ENCODE results near the gene NAV2.

The NAV2 gene

DNA sequence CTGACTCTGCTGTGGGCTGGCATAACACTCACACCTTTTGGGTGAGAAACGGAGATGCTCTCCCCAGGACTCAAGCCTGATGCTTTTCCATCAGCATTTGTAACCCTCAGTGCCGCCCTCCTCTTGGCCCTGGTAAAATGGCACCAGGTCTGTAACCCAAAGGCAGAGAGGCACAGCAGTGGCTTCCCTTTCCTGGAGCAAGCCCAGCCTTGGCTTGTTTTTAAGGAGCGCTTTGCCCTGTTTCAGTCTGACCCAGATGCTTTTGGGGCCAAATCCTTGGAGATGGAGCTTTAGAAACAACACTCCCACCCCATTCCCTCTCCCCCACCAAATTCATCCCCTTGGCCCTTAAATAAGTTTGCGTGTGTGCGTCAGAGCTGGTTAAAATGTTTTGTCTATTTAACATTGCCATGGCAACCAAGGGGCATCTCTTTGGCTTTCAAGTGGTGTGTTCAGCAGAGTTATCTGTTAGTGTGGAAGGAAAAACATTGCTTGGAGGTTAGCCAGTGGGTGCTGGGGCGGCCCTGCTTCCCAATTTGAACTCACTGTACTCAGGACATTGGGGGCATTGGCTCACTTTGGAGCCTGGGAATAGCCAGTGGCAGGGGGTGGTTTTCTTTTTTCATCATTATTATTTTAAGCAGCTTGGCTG, 134.1 kb downstream of the NAV2 start:
- TF ChIP-seq, protein P1, sequence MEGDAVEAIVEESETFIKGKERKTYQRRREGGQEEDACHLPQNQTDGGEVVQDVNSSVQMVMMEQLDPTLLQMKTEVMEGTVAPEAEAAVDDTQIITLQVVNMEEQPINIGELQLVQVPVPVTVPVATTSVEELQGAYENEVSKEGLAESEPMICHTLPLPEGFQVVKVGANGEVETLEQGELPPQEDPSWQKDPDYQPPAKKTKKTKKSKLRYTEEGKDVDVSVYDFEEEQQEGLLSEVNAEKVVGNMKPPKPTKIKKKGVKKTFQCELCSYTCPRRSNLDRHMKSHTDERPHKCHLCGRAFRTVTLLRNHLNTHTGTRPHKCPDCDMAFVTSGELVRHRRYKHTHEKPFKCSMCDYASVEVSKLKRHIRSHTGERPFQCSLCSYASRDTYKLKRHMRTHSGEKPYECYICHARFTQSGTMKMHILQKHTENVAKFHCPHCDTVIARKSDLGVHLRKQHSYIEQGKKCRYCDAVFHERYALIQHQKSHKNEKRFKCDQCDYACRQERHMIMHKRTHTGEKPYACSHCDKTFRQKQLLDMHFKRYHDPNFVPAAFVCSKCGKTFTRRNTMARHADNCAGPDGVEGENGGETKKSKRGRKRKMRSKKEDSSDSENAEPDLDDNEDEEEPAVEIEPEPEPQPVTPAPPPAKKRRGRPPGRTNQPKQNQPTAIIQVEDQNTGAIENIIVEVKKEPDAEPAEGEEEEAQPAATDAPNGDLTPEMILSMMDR (IDR thresholded peaks at IDR 0.05; ENCODE audit: insufficient read depth, low read depth, low read length, missing control alignments) = no peak
- no peak for DNase-seq (ENCODE audit: low read depth)

DNA sequence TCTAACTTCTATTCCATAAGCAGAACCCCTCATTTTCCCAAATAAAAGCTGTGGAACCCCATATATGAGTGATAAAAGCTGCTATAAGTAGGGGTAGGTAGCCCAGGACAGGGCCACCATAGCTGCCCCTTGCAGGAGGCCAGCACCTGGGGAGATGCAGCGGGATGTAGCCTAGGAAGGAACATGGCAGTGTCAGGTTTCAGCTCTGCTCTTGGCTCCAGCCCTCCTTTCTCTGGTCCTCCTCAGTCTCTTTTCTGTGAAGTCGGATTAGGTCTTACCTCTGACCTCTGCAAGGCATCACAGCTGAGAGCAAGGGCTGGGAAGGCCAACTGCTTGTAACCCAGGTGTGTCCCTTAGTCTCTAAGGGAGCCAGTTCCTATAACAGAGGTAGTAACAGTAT, 135.6 kb downstream of the NAV2 start:
- TF ChIP-seq, protein P1 (IDR thresholded peaks at IDR 0.05; ENCODE audit: insufficient read depth, low read depth, low read length, missing control alignments) = no peak
- no peak for DNase-seq (ENCODE audit: low read depth)
- H3K4me3 ChIP-seq (ENCODE audit: low read length) = no peak overlapping the region

More for the DNA sequence above, 134.1 kb downstream of the NAV2 start:
- no peak overlapping the region for H3K4me3 ChIP-seq (ENCODE audit: low read length)

DNA sequence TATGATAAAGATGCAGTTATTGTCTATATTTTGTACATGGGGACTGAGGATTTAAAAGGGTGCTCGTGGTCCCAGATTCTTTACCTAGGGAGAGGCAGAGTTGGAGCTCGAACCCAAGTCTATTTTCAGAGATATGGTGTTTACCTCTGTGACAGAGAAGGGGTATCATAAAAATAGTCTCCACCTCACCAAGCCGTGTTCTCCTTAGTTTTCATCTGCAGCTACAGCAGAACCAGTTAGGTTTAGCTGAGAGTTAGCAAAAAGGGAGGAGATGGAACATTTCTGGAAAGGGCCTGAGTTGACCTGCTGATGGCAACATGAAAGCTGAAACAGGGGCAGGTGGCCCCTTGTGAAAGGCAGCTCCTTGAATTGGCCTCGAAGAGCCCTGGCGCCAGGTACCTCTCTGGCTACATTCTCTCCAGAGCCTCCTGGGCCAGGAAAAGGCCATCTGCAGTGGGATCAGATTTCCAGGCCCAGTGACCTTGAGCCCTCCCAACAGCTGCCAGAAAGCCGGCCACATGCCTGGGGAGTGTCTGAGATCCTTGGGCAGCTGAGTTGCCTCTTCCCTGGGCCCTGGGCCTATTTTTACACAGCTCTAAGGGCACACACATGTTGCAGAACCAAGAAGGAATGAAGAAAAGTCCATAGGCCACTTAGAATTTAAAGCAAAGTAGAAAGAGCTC, 136.6 kb downstream of the NAV2 start:
- DNase-seq (ENCODE audit: low read depth) = no peak
- H3K4me3 ChIP-seq (ENCODE audit: low read length) = no peak overlapping the region

DNA sequence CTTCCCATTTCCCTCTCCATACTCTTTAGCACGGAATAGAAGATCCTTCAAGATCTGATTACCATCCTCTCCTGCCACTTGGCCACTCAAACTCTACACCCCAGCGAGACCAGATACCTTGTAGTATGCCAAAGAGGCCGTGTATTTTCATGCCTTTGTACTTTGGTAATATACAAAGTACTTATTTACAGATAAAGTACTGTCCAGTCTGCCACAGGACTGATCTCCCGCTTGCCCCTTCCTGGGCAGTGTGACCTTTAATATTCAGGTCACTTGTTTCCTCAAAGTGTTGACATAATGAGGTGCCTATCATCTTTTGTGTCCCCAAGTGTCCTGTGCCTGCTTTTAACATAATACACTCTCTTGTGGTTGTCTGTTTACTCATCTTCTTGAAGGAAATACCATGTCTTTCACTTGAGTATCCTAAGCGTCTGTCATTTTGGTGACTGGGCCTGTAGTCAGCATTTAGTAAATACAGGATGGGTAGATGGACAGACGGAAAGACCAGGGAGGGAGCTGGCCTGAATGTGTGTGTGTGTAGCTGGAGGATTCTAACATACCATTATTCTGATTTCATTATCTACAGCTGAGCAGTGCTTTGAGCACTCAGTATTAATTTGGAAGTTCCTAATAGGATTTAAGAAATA, 137.4 kb downstream of the NAV2 start:
- TF ChIP-seq, protein P1 (IDR thresholded peaks at IDR 0.05; ENCODE audit: insufficient read depth, low read depth, low read length, missing control alignments) = no peak
- no peak overlapping the region for H3K4me3 ChIP-seq (ENCODE audit: low read length)
- peak; percentile 17 for DNase-seq (ENCODE audit: low read depth)

More for the DNA sequence above, 136.6 kb downstream of the NAV2 start:
- TF ChIP-seq, protein P1 (IDR thresholded peaks at IDR 0.05; ENCODE audit: insufficient read depth, low read depth, low read length, missing control alignments) = no peak

DNA sequence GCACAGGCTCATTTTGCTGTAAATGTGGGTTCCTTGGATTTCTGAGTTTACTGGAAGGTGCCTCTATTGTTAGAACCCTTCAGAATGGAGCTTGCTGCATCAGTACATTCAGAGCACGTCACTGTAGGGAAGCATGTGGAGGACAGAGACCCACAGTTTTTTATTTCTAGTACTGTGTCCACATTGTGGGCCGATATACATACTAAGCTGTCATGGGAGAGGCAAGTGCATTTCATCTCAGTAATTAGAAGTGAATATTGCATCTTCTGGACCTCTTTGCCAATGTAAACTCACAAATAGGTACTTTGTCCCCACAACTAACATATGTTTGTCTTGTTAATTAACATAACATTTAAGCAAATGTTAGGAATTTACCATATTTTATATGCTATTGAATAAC, 139.7 kb downstream of the NAV2 start:
- DNase-seq (ENCODE audit: low read depth) = no peak
- no peak overlapping the region for H3K4me3 ChIP-seq (ENCODE audit: low read length)
- TF ChIP-seq, protein P1 (IDR thresholded peaks at IDR 0.05; ENCODE audit: insufficient read depth, low read depth, low read length, missing control alignments) = no peak

DNA sequence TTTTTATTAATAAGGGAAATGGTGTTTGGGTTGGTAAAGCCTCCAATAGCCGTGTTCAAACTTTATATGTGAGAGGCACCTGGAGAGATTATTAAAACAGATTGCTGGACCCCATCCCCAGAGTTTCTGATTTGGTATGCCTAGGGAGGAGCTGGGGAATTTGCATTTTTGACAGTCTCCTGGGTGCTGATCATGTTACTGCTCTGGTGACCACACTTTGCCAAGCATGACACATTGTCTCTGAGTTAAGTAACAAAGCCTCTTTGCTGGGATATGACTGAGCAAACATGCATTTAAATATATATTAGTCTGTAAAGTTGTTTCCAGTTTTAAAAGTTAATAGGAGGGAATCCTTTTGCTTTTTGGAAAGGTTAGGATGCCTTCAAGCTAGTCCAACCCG, 140.4 kb downstream of the NAV2 start:
- TF ChIP-seq, protein P1 (IDR thresholded peaks at IDR 0.05; ENCODE audit: insufficient read depth, low read depth, low read length, missing control alignments) = no peak
- H3K4me3 ChIP-seq (ENCODE audit: low read length) = no peak overlapping the region
- peak; percentile 30 for DNase-seq (ENCODE audit: low read depth)
